ENCODE data around the gene ZHX3.

- TF ChIP-seq, protein P1, sequence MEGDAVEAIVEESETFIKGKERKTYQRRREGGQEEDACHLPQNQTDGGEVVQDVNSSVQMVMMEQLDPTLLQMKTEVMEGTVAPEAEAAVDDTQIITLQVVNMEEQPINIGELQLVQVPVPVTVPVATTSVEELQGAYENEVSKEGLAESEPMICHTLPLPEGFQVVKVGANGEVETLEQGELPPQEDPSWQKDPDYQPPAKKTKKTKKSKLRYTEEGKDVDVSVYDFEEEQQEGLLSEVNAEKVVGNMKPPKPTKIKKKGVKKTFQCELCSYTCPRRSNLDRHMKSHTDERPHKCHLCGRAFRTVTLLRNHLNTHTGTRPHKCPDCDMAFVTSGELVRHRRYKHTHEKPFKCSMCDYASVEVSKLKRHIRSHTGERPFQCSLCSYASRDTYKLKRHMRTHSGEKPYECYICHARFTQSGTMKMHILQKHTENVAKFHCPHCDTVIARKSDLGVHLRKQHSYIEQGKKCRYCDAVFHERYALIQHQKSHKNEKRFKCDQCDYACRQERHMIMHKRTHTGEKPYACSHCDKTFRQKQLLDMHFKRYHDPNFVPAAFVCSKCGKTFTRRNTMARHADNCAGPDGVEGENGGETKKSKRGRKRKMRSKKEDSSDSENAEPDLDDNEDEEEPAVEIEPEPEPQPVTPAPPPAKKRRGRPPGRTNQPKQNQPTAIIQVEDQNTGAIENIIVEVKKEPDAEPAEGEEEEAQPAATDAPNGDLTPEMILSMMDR (IDR thresholded peaks at IDR 0.05), result no peak
- TF ChIP-seq EP300 (IDR thresholded peaks at IDR 0.05) (no peak), POLR2AphosphoS5 (IDR thresholded peaks at IDR 0.05) (no peak), POLR2A (IDR thresholded peaks at IDR 0.05) (no peak)
Measured at GRCh38 chr20:41308290-41308711, 9.2 kb downstream of the ZHX3 start.
